ENCODE data around the gene ACAP1. TPM values are rescaled to one million over a fixed set of nuclear protein-coding genes. Genes with fewer than 3 reads are reported as not detected.

Gene ACAP1
- total RNA-seq, 1 donor from 2014 or later = 1.3 TPM

- H3K9me3 Mint-ChIP-seq = no peaks in the 10 kb centered on the region
- DNase-seq (ENCODE audit: low read depth, low spot score) = no peak
- no peak for TF ChIP-seq CTCF (conservative IDR thresholded peaks at IDR 0.05)
- H3K27ac Mint-ChIP-seq (ENCODE audit: unreplicated experiment) = no peak overlapping the region
- H3K36me3 Mint-ChIP-seq (ENCODE audit: low read depth) = no peaks in the 10 kb centered on the region
- peaks cover 20% of the 10 kb centered on the region for H3K4me1 Mint-ChIP-seq
- no peaks in the 10 kb centered on the region for H3K27me3 Mint-ChIP-seq (ENCODE audit: low read depth)
- no peak overlapping the region for H3K4me3 Mint-ChIP-seq
These were observed 10.7 kb downstream of the ACAP1 start for GRCh38 chr17:7346761-7347614.

GRCh38 chr17:7347630-7348477 lies 11.5 kb downstream of the ACAP1 start:
- Mint-ChIP-seq H3K27ac (ENCODE audit: unreplicated experiment) (peak overlapping the region; percentile 12), H3K27me3 (ENCODE audit: low read depth) (no peaks in the 10 kb centered on the region), H3K36me3 (ENCODE audit: low read depth) (no peaks in the 10 kb centered on the region), H3K9me3 (no peaks in the 10 kb centered on the region), H3K4me1 (peaks cover 27% of the 10 kb centered on the region), H3K4me3 (peak overlapping the region; percentile 49)
- DNase-seq (ENCODE audit: low read depth, low spot score) = no peak
- TF ChIP-seq CTCF (conservative IDR thresholded peaks at IDR 0.05) = no peak

- Mint-ChIP-seq H3K9me3 (no peaks in the 10 kb centered on the region), H3K27me3 (ENCODE audit: low read depth) (no peaks in the 10 kb centered on the region), H3K27ac (ENCODE audit: unreplicated experiment) (peak overlapping the region; percentile 92), H3K36me3 (ENCODE audit: low read depth) (no peaks in the 10 kb centered on the region), H3K4me1 (peaks cover 29% of the 10 kb centered on the region), H3K4me3 (peak overlapping the region; percentile 84)
- no peak for TF ChIP-seq CTCF (conservative IDR thresholded peaks at IDR 0.05)
- DNase-seq (ENCODE audit: low read depth, low spot score) = no peak
These were observed 12.3 kb downstream of the ACAP1 start for GRCh38 chr17:7348478-7349242.

- H3K4me1 Mint-ChIP-seq = peaks cover 40% of the 10 kb centered on the region
- no peaks in the 10 kb centered on the region for H3K36me3 Mint-ChIP-seq (ENCODE audit: low read depth)
- peak within 1 kb of the TSS; percentile 71 for H3K27ac Mint-ChIP-seq (ENCODE audit: unreplicated experiment)
- H3K27me3 Mint-ChIP-seq (ENCODE audit: low read depth) = no peaks in the 10 kb centered on the region
- H3K4me3 Mint-ChIP-seq = peak within 1 kb of the TSS; percentile 85
- no peak for TF ChIP-seq CTCF (conservative IDR thresholded peaks at IDR 0.05)
- peak; percentile 69 for DNase-seq (ENCODE audit: low read depth, low spot score)
- H3K9me3 Mint-ChIP-seq = no peaks in the 10 kb centered on the region
These were observed 15.6 kb downstream of the ACAP1 start, which contains the start of gene KCTD11 for GRCh38 chr17:7351665-7352502. Gene KCTD11, plus strand, starts transcription at chr17:7352162.
